Osteocyte (in vitro differentiated cells): ENCODE measurements around the gene SNTG2. TPM values are rescaled to one million over a fixed set of nuclear protein-coding genes. Genes with fewer than 3 reads are reported as not detected.
A peak's percentile ranks its signal among the peaks of the same experiment; 100 is the strongest.

Experiments used
- DNase-seq: peaks from one replicate; pipeline ENCODE4 v3.0.0; 2021; ENCODE audit warnings: mixed read lengths; ENCODE audit not compliant: unreplicated experiment; ENCODE audit errors: extremely low spot score
- H3K27ac Mint-ChIP-seq: one replicate; pipeline ENCODE4 v1.8.0; 2021; ENCODE audit warnings: mild to moderate bottlenecking, mixed read lengths; ENCODE audit not compliant: unreplicated experiment
- H3K27me3 Mint-ChIP-seq: one replicate; pipeline ENCODE4 v1.8.0; 2021; ENCODE audit warnings: mixed read lengths; ENCODE audit not compliant: unreplicated experiment
- H3K36me3 Mint-ChIP-seq: one replicate; pipeline ENCODE4 v1.8.0; 2021; ENCODE audit warnings: mixed read lengths; ENCODE audit not compliant: unreplicated experiment
- H3K4me1 Mint-ChIP-seq: one replicate; pipeline ENCODE4 v1.8.0; 2021; ENCODE audit warnings: mixed read lengths; ENCODE audit not compliant: unreplicated experiment
- H3K4me3 Mint-ChIP-seq: one replicate; pipeline ENCODE4 v1.8.0; 2021; ENCODE audit warnings: mild to moderate bottlenecking, moderate library complexity, mixed read lengths; ENCODE audit not compliant: unreplicated experiment
- H3K9me3 Mint-ChIP-seq: one replicate; pipeline ENCODE4 v1.8.0; 2021; ENCODE audit warnings: mixed read lengths; ENCODE audit not compliant: unreplicated experiment
- total RNA-seq: library from RNA; stranded (reverse); gene quantifications from 2 replicates; pipeline ENCODE4 v1.2.1, GENCODE V29; 2021
- TF ChIP-seq, protein P1 (sequence below): fragments of 200-600 bp; sonication (generic); IDR thresholded peaks from 2 replicates; pipeline ENCODE4 v1.5.0; 2021; ENCODE audit warnings: antibody characterized with exemption, mild to moderate bottlenecking, moderate library complexity

The SNTG2 gene
- total RNA-seq, 1 donor from 2014 or later = not detected

- H3K4me1 Mint-ChIP-seq = no peaks in the 10 kb centered on the region
- TF ChIP-seq, protein P1, sequence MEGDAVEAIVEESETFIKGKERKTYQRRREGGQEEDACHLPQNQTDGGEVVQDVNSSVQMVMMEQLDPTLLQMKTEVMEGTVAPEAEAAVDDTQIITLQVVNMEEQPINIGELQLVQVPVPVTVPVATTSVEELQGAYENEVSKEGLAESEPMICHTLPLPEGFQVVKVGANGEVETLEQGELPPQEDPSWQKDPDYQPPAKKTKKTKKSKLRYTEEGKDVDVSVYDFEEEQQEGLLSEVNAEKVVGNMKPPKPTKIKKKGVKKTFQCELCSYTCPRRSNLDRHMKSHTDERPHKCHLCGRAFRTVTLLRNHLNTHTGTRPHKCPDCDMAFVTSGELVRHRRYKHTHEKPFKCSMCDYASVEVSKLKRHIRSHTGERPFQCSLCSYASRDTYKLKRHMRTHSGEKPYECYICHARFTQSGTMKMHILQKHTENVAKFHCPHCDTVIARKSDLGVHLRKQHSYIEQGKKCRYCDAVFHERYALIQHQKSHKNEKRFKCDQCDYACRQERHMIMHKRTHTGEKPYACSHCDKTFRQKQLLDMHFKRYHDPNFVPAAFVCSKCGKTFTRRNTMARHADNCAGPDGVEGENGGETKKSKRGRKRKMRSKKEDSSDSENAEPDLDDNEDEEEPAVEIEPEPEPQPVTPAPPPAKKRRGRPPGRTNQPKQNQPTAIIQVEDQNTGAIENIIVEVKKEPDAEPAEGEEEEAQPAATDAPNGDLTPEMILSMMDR = no peak
- no peaks in the 10 kb centered on the region for H3K36me3 Mint-ChIP-seq
- no peaks in the 10 kb centered on the region for H3K27me3 Mint-ChIP-seq
- no peak overlapping the region for H3K4me3 Mint-ChIP-seq
- DNase-seq = no peak
- no peaks in the 10 kb centered on the region for H3K9me3 Mint-ChIP-seq
- no peak overlapping the region for H3K27ac Mint-ChIP-seq
Measured at GRCh38 chr2:1154710-1155594, 204.3 kb downstream of the SNTG2 start.

GRCh38 chr2:1156059-1156458, 205.4 kb downstream of the SNTG2 start:
- no peaks in the 10 kb centered on the region for H3K27me3 Mint-ChIP-seq
- H3K27ac Mint-ChIP-seq = no peak overlapping the region
- TF ChIP-seq, protein P1 = no peak
- DNase-seq = no peak
- H3K9me3 Mint-ChIP-seq = no peaks in the 10 kb centered on the region
- H3K4me3 Mint-ChIP-seq = no peak overlapping the region
- no peaks in the 10 kb centered on the region for H3K4me1 Mint-ChIP-seq
- H3K36me3 Mint-ChIP-seq = no peaks in the 10 kb centered on the region

DNA sequence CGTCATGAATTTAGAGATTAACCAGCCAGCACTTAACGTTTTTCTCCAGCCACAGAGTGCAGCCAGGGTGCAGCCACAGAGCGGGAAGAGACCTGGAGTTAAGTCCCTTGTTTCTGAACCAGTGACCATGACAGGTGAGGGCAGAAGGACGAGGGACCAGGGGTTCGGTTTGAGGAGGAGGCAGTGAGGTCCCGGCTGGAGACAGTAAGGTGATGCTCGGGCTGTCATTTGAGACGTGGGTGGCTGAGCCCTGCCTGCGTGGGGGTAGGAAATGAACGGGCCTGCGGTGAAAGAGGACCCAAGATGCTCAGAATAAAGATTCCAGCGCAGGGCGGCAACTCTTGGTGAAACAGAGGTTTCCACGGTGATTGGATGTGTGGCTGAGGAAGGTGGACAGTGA, 205.9 kb downstream of the SNTG2 start:
- no peaks in the 10 kb centered on the region for H3K36me3 Mint-ChIP-seq
- H3K27ac Mint-ChIP-seq = no peak overlapping the region
- H3K4me3 Mint-ChIP-seq = no peak overlapping the region
- no peaks in the 10 kb centered on the region for H3K9me3 Mint-ChIP-seq
- H3K27me3 Mint-ChIP-seq = no peaks in the 10 kb centered on the region
- TF ChIP-seq, protein P1 = no peak
- H3K4me1 Mint-ChIP-seq = no peaks in the 10 kb centered on the region
- DNase-seq = no peak

DNA sequence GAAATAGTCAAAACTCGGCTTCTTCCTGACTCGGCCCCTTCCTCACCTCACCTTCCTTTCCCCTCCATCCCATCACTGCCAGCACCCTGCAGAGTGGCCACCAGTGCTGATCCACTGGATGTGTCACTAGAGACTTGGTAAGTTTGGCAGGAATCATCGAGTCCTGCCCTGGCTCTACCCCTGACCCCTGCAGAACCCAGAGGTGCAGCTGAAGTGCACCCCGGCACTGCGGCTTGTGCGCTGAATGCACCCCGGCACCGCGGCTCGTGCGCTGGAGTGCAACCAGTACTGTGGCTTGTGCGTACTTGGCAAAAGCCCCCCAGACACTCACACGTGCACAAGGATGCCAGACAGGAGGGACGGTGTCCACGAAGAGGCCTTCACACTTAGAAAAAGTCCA, 206.5 kb downstream of the SNTG2 start:
- H3K9me3 Mint-ChIP-seq = no peaks in the 10 kb centered on the region
- TF ChIP-seq, protein P1 = no peak
- H3K27me3 Mint-ChIP-seq = no peaks in the 10 kb centered on the region
- H3K4me1 Mint-ChIP-seq = no peaks in the 10 kb centered on the region
- no peaks in the 10 kb centered on the region for H3K36me3 Mint-ChIP-seq
- peak; percentile 71 for DNase-seq
- H3K27ac Mint-ChIP-seq = no peak overlapping the region
- H3K4me3 Mint-ChIP-seq = no peak overlapping the region

- DNase-seq = no peak
- H3K27me3 Mint-ChIP-seq = no peaks in the 10 kb centered on the region
- no peaks in the 10 kb centered on the region for H3K36me3 Mint-ChIP-seq
- peaks cover 4% of the 10 kb centered on the region for H3K4me1 Mint-ChIP-seq
- H3K9me3 Mint-ChIP-seq = peaks cover 17% of the 10 kb centered on the region
- H3K27ac Mint-ChIP-seq = no peak overlapping the region
- no peak overlapping the region for H3K4me3 Mint-ChIP-seq
- TF ChIP-seq, protein P1 = no peak
Measured at GRCh38 chr2:1159013-1159412, 208.4 kb downstream of the SNTG2 start.
